ENCODE measurements around the gene MAP4K4. TPM values are rescaled to one million over a fixed set of nuclear protein-coding genes. Genes with fewer than 3 reads are reported as not detected.
A peak's percentile ranks its signal among the peaks of the same experiment; 100 is the strongest.

MAP4K4 gene
- total RNA-seq, 1 experiment from 2014 or later: 132 TPM

DNA sequence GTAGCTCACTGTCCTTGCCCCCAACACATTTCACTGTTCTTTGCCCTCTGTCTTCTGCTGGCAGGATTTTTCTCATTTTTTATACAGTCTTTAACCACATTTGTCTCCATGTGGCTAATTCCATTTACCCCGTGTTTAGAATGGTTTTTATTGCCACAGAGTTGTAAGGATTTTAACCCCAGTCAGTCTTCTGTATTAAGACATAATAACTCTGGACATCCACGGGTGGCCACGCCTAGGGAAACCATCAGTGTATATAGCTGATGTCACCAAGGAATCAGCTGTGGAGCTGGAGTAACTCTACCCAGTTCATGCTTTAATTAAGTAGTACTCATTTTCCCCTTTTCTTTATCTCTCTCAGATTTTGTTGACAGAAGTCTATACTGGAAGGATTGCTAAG lies 139.8 kb downstream of the MAP4K4 start:
- Histone ChIP-seq H4K20me1 (ENCODE audit: control insufficient read depth, insufficient read depth, insufficient read length) (no peaks in the 10 kb centered on the region), H3T11ph (ENCODE audit: low read length) (no peak overlapping the region), H3K9ac (ENCODE audit: extremely low read depth, insufficient read length, low read length) (no peak overlapping the region), H4K8ac (replicated peaks; ENCODE audit: insufficient read length, low read depth, low read length) (no peak overlapping the region), H3K18ac (ENCODE audit: insufficient read length, low read depth, low read length) (no peak overlapping the region), H3K27ac (ENCODE audit: insufficient read length, low read depth, low read length) (no peak overlapping the region), H3K79me1 (ENCODE audit: insufficient read depth, low read depth, low read length, poor library complexity, severe bottlenecking) (no peaks in the 10 kb centered on the region), H2BK5ac (ENCODE audit: insufficient read length, low read length) (no peak overlapping the region), H2BK20ac (ENCODE audit: low read depth, low read length, poor library complexity, severe bottlenecking) (no peak overlapping the region), H4K5ac (ENCODE audit: insufficient read length, low read depth, low read length) (no peak overlapping the region), H2BK120ac (ENCODE audit: low read depth, low read length, poor library complexity, severe bottlenecking) (no peak overlapping the region), H3K27me3 (ENCODE audit: insufficient read depth, low read length) (no peaks in the 10 kb centered on the region), H3K56ac (ENCODE audit: insufficient read length, low read depth, low read length) (no peak overlapping the region), H4K91ac (ENCODE audit: insufficient read length, low read depth, low read length) (no peak overlapping the region), H3K4me1 (ENCODE audit: insufficient read depth, low read length) (no peaks in the 10 kb centered on the region), H3K79me2 (ENCODE audit: insufficient read depth, low read length) (no peaks in the 10 kb centered on the region), H2BK15ac (ENCODE audit: low read depth, low read length) (no peak overlapping the region), H3K9me3 (ENCODE audit: control insufficient read depth, low read depth, low read length) (no peaks in the 10 kb centered on the region), H2BK12ac (ENCODE audit: insufficient read length, low read depth, low read length) (no peak overlapping the region), H3K23me2 (ENCODE audit: insufficient read length, low read depth, low read length, poor library complexity, severe bottlenecking) (no peaks in the 10 kb centered on the region), H2AK5ac (ENCODE audit: insufficient read length, low read length) (no peak overlapping the region), H3K23ac (ENCODE audit: insufficient read length, low read depth, low read length) (no peak overlapping the region), H3K4me2 (ENCODE audit: insufficient read depth, insufficient read length, low read length) (no peak overlapping the region), H2AFZ (ENCODE audit: low read length) (no peak overlapping the region), H3K14ac (ENCODE audit: insufficient read depth, low read length) (no peak overlapping the region), H3K4ac (ENCODE audit: low read depth, low read length) (no peak overlapping the region)
- Mint-ChIP-seq H3K27me3 (ENCODE audit: low read depth) (no peaks in the 10 kb centered on the region), H3K27ac (peak overlapping the region in 1 of 3 experiments; percentile 2; a peak in 1 of 7 replicates), H3K4me1 (peaks cover 4 to 5% of the 10 kb centered on the region in 2 experiments), H3K4me3 (no peak overlapping the region), H3K9me3 (no peaks in the 10 kb centered on the region), H3K36me3 (ENCODE audit: insufficient read depth in 1 of 3, low read depth in 3 of 3) (peaks cover 32 to 75% (median 72%) of the 10 kb centered on the region in 3 experiments)
- no CpG with 5 or more reads among the region's 3 CpGs for WGBS (ENCODE audit: extremely low coverage, insufficient read length, low lambda C conversion rate)
- DNase-seq: no peak
- TF ChIP-seq CTCF (conservative IDR thresholded peaks at IDR 0.05): no peak

All from H9 (cell line).